Tibial nerve (tissue), 4 donors: ENCODE data around the gene LPIN2. TPM values are rescaled to one million over a fixed set of nuclear protein-coding genes. Genes with fewer than 3 reads are reported as not detected.
A peak's percentile ranks its signal among the peaks of the same experiment; 100 is the strongest.
"Not testable (repeated sequence)": the region's sequence is repeated elsewhere in the genome, so short reads cannot be mapped to it uniquely, and the experiment has no call there.

Experiments used
- DNase-seq, 2 donors: peaks; one replicate each; pipeline ENCODE4 v3.0.0-alpha.2; 2019; ENCODE audit warnings: low spot score in 2 of 2
- H3K27ac ChIP-seq, 4 donors: fragments of 200-600 bp; sonication (generic) in 3 of 4; one replicate each; pipeline ENCODE4 v1.5.1; 2017 to 2019; ENCODE audit warnings: mild to moderate bottlenecking in 1 of 4
- H3K27me3 ChIP-seq, 2 donors: fragments of 200-600 bp; sonication (generic) in 1 of 2; one replicate each; pipeline versions ENCODE4 v1.5.1 to v1.6.0; 2017 to 2019
- H3K36me3 ChIP-seq, 3 donors: fragments of 200-600 bp; sonication (generic); one replicate each; pipeline ENCODE4 v1.5.1; 2018 to 2019
- H3K4me1 ChIP-seq, 4 donors: fragments of 200-600 bp; sonication (generic) in 3 of 4; one replicate each; pipeline ENCODE4 v1.5.1; 2017 to 2019
- H3K4me3 ChIP-seq, 4 donors: fragments of 200-600 bp; sonication (generic) in 3 of 4; one replicate each; pipeline ENCODE4 v1.5.1; 2017 to 2019; ENCODE audit warnings: mild to moderate bottlenecking in 1 of 4, moderate library complexity in 1 of 4
- H3K9me3 ChIP-seq, 4 donors: fragments of 200-600 bp; sonication (generic) in 3 of 4; one replicate each; pipeline ENCODE4 v1.5.1; 2017 to 2019
- EP300 ChIP-seq, 2 donors: sonication (generic); formaldehyde crosslinking; IDR thresholded peaks; one replicate each; pipeline ENCODE4 v1.6.1; 2017; ENCODE audit warnings: antibody characterized with exemption in 2 of 2, mild to moderate bottlenecking in 1 of 2
- POLR2A ChIP-seq, 2 donors: fragments of 450-650 bp; IDR thresholded peaks; one replicate each; pipeline ENCODE4 v1.6.1; 2017; ENCODE audit warnings: antibody characterized with exemption in 2 of 2, mild to moderate bottlenecking in 2 of 2, moderate library complexity in 2 of 2
- WGBS, 2 donors: methylation state at CpG; one replicate each; pipeline ENCODE4 v1.1.5; 2018; 5-methylcytosine and 5-hydroxymethylcytosine counted together
- total RNA-seq, 4 donors: library from RNA; depleted of rRNA; stranded (reverse); fragments of >200 nt; gene quantifications; one replicate each; pipeline ENCODE4 v1.1.0, GENCODE V29; 2016
- TF ChIP-seq, protein P1 (sequence below), 5 experiments: fragments of 200-600 bp in 3 of 5; fragments of 450-650 bp in 2 of 5; sonication (generic) in 3 of 5; IDR thresholded peaks; one replicate each; pipeline ENCODE4 v1.5.1; 2016 to 2019; ENCODE audit warnings: antibody characterized with exemption in 5 of 5, mild to moderate bottlenecking in 3 of 5, moderate library complexity in 2 of 5

The LPIN2 gene
- total RNA-seq, 4 donors from 2014 or later: 22.7 to 29.3 (median 25.8) TPM

DNA sequence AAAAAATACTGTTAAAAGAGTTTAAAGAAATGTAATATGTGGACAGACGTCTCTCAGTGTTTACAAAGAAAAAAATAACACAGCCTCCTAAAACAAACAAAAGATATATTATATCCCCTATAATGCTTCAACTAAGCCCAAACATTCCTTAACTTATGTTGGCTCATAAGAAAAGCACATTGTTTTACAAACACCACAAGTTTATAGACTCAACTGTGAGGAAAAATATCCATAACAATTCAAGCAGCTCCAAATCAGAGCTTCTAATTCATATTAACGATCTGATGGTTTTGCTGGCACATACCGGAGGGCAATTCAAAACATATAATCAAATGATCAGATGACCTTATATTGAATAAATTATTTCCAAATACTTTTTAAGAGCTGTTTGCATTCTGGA, 5.5 kb downstream of the LPIN2 start:
- no peak overlapping the region for H3K27ac ChIP-seq
- no peak for DNase-seq
- WGBS, 2 donors: 51 to 60% methylated on average over 3 of the region's 3 CpGs
- H3K4me3 ChIP-seq: no peak overlapping the region
- H3K9me3 ChIP-seq: no peaks in the 10 kb centered on the region
- peaks cover 0 to 44% (median 0%) of the 10 kb centered on the region in 3 donors for H3K36me3 ChIP-seq
- TF ChIP-seq, protein P1, sequence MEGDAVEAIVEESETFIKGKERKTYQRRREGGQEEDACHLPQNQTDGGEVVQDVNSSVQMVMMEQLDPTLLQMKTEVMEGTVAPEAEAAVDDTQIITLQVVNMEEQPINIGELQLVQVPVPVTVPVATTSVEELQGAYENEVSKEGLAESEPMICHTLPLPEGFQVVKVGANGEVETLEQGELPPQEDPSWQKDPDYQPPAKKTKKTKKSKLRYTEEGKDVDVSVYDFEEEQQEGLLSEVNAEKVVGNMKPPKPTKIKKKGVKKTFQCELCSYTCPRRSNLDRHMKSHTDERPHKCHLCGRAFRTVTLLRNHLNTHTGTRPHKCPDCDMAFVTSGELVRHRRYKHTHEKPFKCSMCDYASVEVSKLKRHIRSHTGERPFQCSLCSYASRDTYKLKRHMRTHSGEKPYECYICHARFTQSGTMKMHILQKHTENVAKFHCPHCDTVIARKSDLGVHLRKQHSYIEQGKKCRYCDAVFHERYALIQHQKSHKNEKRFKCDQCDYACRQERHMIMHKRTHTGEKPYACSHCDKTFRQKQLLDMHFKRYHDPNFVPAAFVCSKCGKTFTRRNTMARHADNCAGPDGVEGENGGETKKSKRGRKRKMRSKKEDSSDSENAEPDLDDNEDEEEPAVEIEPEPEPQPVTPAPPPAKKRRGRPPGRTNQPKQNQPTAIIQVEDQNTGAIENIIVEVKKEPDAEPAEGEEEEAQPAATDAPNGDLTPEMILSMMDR (IDR thresholded peaks at IDR 0.05): no peak
- TF ChIP-seq EP300 (IDR thresholded peaks at IDR 0.05) (no peak), POLR2A (IDR thresholded peaks at IDR 0.05) (no peak)
- peaks cover 0 to 32% (median 12%) of the 10 kb centered on the region in 4 donors for H3K4me1 ChIP-seq
- H3K27me3 ChIP-seq: no peaks in the 10 kb centered on the region

GRCh38 chr18:3005462-3005861, 7.5 kb downstream of the LPIN2 start:
- no peak for DNase-seq
- TF ChIP-seq POLR2A (IDR thresholded peaks at IDR 0.05) (no peak), EP300 (IDR thresholded peaks at IDR 0.05) (no peak)
- TF ChIP-seq, protein P1 (IDR thresholded peaks at IDR 0.05): no peak

DNA sequence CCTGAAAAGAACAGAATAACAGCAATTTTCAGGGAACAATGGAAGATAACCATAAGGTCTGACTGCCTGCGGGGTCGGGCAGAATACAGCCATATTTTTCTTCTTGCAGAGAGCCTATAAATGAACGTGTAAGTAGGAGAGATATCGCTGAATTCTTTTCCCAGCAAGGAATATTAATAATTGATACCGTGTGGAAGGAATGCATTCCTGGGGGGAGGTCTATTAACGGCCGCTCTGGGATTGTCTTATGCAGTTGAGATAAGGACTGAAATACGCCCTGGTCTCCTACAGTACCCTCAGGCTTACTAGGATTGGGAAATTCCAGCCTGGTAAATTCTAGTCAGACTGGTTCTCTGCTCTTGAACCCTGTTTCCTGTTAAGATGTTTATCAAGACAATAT, 9.2 kb downstream of the LPIN2 start:
- not testable (repeated sequence) for H3K27ac ChIP-seq
- 93 to 94% methylated on average over 8 of the region's 8 CpGs for WGBS, 2 donors
- H3K4me1 ChIP-seq: peaks cover 0 to 18% (median 4%) of the 10 kb centered on the region in 4 donors

More at GRCh38 chr18:3005462-3005861, 7.5 kb downstream of the LPIN2 start:
- Histone ChIP-seq H3K9me3 (peaks cover 0 to 6% (median 0%) of the 10 kb centered on the region in 4 donors), H3K4me3 (no peak overlapping the region), H3K4me1 (peaks cover 0 to 16% (median 0%) of the 10 kb centered on the region in 4 donors), H3K36me3 (peaks cover 0 to 54% (median 0%) of the 10 kb centered on the region in 3 donors), H3K27ac (no peak overlapping the region), H3K27me3 (no peaks in the 10 kb centered on the region)
- WGBS, 2 donors: 89 to 98% methylated on average over 6 of the region's 6 CpGs

GRCh38 chr18:3002732-3003131, 10.2 kb downstream of the LPIN2 start:
- peaks cover 0 to 23% (median 12%) of the 10 kb centered on the region in 4 donors for H3K4me1 ChIP-seq
- no peaks in the 10 kb centered on the region for H3K27me3 ChIP-seq
- no peak overlapping the region for H3K27ac ChIP-seq
- peaks cover 0 to 6% (median 0%) of the 10 kb centered on the region in 4 donors for H3K9me3 ChIP-seq
- WGBS, 2 donors: 54 to 63% methylated on average over 5 of the region's 5 CpGs
- DNase-seq: no peak
- H3K4me3 ChIP-seq: no peak overlapping the region
- TF ChIP-seq, protein P1 (IDR thresholded peaks at IDR 0.05): no peak
- TF ChIP-seq POLR2A (IDR thresholded peaks at IDR 0.05): no peak
- TF ChIP-seq EP300 (IDR thresholded peaks at IDR 0.05): no peak
- peaks cover 0 to 38% (median 0%) of the 10 kb centered on the region in 3 donors for H3K36me3 ChIP-seq

More for the DNA sequence above, 9.2 kb downstream of the LPIN2 start:
- DNase-seq, H3K9me3 ChIP-seq, H3K4me3 ChIP-seq, H3K27me3 ChIP-seq: not testable (repeated sequence)
- H3K36me3 ChIP-seq: peaks cover 0 to 46% (median 0%) of the 10 kb centered on the region in 3 donors

DNA sequence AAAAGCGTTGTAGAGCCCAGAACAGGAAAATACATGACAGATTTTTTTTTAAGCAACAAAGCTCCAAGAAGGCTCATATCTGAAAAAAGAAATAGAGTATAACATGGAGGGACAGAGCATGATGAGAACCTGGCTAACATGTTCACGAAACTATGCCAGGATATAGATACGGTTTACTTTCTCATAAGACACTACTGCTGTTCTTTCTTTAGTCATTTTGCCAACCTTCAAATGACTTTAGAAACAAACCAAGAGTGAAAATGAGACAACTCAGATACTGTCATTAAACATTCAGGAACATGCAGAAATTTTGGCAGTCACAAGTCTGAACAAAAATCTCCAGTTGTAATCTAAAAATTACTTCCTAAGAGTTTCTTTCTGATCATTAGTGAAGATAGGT, 14.3 kb downstream of the LPIN2 start:
- TF ChIP-seq, protein P1 (IDR thresholded peaks at IDR 0.05): no peak
- TF ChIP-seq POLR2A (IDR thresholded peaks at IDR 0.05) (no peak), EP300 (IDR thresholded peaks at IDR 0.05) (no peak)
- H3K9me3 ChIP-seq: peaks cover 0 to 6% (median 0%) of the 10 kb centered on the region in 4 donors
- H3K4me1 ChIP-seq: peaks cover 0 to 43% (median 22%) of the 10 kb centered on the region in 4 donors
- WGBS, 2 donors: 76 to 79% methylated on average over 3 of the region's 3 CpGs
- peak overlapping the region; percentile 61 to 79 (median 68) for H3K27ac ChIP-seq
- no peak overlapping the region for H3K4me3 ChIP-seq
- H3K27me3 ChIP-seq: no peaks in the 10 kb centered on the region
- peaks cover 0 to 16% (median 0%) of the 10 kb centered on the region in 3 donors for H3K36me3 ChIP-seq
- DNase-seq: no peak
